Ascending aorta (tissue), 2 donors: ENCODE results near the gene SECTM1. TPM values are rescaled to one million over a fixed set of nuclear protein-coding genes. Genes with fewer than 3 reads are reported as not detected.

ENCODE experiments used
- DNase-seq, 2 donors: peaks; one replicate each; pipeline ENCODE4 v3.0.0-alpha.2; 2019; ENCODE audit warnings: low spot score in 2 of 2
- H3K27ac ChIP-seq, 2 donors: fragments of 200-600 bp; sonication (generic); one replicate each; pipeline ENCODE4 v1.5.1; 2016 to 2017; ENCODE audit warnings: mild to moderate bottlenecking in 1 of 2
- H3K27me3 ChIP-seq: fragments of 200-600 bp; sonication (generic); one replicate; pipeline ENCODE4 v1.5.1; 2017
- H3K36me3 ChIP-seq, 2 donors: fragments of 200-600 bp; sonication (generic); one replicate each; pipeline ENCODE4 v1.5.1; 2016
- H3K4me1 ChIP-seq, 2 donors: fragments of 200-600 bp; sonication (generic); one replicate each; pipeline ENCODE4 v1.5.1; 2016 to 2017; ENCODE audit warnings: mild to moderate bottlenecking in 1 of 2
- H3K4me3 ChIP-seq, 2 donors: fragments of 200-600 bp; sonication (generic); one replicate each; pipeline ENCODE4 v1.5.1; 2016 to 2017; ENCODE audit warnings: mild to moderate bottlenecking in 1 of 2
- H3K9me3 ChIP-seq, 2 donors: fragments of 200-600 bp; sonication (generic); one replicate each; pipeline ENCODE4 v1.5.1; 2016
- CTCF ChIP-seq, 3 experiments: fragments of 200-600 bp in 2 of 3; fragments of 450-650 bp in 1 of 3; sonication (generic) in 2 of 3; IDR thresholded peaks; one replicate each; pipeline ENCODE4 v1.5.1; 2016 to 2019; ENCODE audit warnings: antibody characterized with exemption in 3 of 3, mild to moderate bottlenecking in 1 of 3, moderate library complexity in 1 of 3
- intact Hi-C: fragments of 100-400 bp; cut with DNase I; formaldehyde crosslinking; loops from one replicate; pipeline ENCODE4 v1.15.1; 2023
- total RNA-seq: library from RNA; depleted of rRNA; stranded (reverse); fragments of >200 nt; gene quantifications from one replicate; pipeline ENCODE4 v1.1.0, GENCODE V29; 2016

SECTM1 gene
- total RNA-seq, 1 donor from 2014 or later, result 49.5 TPM

- no peak overlapping the region for H3K27ac ChIP-seq
- no peaks in the 10 kb centered on the region for H3K27me3 ChIP-seq
- H3K36me3 ChIP-seq, result no peaks in the 10 kb centered on the region
- no peak for TF ChIP-seq CTCF (IDR thresholded peaks at IDR 0.05)
- no peak for DNase-seq
- no peaks in the 10 kb centered on the region for H3K4me1 ChIP-seq
- intact Hi-C loops, result no loop called here
- no peaks in the 10 kb centered on the region for H3K9me3 ChIP-seq
- no peak overlapping the region for H3K4me3 ChIP-seq
Measured at GRCh38 chr17:82281502-82282238, 51.9 kb downstream of the SECTM1 start.

- intact Hi-C loops, result no loop called here
- Histone ChIP-seq H3K4me1 (no peaks in the 10 kb centered on the region), H3K9me3 (no peaks in the 10 kb centered on the region), H3K36me3 (no peaks in the 10 kb centered on the region), H3K4me3 (no peak overlapping the region), H3K27ac (no peak overlapping the region), H3K27me3 (no peaks in the 10 kb centered on the region)
- TF ChIP-seq CTCF (IDR thresholded peaks at IDR 0.05), result no peak
- no peak for DNase-seq
Measured at GRCh38 chr17:82281076-82281475, 52.5 kb downstream of the SECTM1 start.

DNA sequence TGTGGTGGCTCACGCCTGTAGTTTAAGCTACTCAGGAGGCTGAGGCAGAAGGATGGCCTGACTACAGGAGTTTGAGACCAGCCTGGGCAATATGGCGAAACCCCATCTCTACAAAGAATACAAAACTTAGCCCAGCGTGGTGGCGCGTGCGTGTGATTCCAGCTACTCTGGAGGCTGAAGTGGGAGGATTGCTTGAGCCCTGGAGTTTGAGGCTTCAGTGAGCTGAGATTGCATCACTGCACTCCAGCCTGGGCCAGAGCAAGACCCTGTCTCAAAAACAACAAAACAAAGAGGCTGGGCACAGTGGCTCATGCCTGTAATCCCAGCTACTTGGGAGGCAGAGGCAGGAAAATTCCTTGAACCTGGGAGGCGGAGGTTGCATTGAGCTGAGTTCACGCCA, 53.0 kb downstream of the SECTM1 start:
- Histone ChIP-seq H3K9me3 (no peaks in the 10 kb centered on the region), H3K4me3 (no peak overlapping the region), H3K36me3 (no peaks in the 10 kb centered on the region), H3K27ac (no peak overlapping the region), H3K27me3 (no peaks in the 10 kb centered on the region), H3K4me1 (no peaks in the 10 kb centered on the region)
- TF ChIP-seq CTCF (IDR thresholded peaks at IDR 0.05), result no peak
- no peak for DNase-seq
- intact Hi-C loops, result no loop called here

GRCh38 chr17:82278786-82279391, 54.7 kb downstream of the SECTM1 start:
- no peaks in the 10 kb centered on the region for H3K27me3 ChIP-seq
- intact Hi-C loops, result no loop called here

DNA sequence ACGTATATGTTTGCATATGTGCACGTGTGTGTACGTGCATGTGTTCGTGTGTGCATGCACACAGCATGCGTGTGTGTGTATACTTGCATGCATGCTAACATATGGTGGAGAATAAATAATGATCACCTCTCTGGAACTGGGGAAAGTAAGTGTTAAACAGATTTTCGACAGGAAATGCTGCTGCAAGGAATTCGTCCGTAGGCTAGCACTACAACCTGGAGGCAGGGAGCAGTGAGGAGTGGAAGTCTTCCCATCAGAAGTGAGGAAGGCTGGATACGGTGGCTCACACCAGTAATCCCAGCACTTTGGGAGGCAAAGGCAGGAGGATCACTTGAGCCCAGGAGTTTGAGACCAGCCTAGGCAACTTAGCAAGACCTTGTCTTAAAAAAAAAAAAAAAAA, 55.3 kb downstream of the SECTM1 start:
- Histone ChIP-seq H3K27me3 (no peaks in the 10 kb centered on the region), H3K36me3 (no peaks in the 10 kb centered on the region), H3K9me3 (no peaks in the 10 kb centered on the region), H3K27ac (no peak overlapping the region), H3K4me1 (peaks cover 4 to 8% of the 10 kb centered on the region in 2 donors), H3K4me3 (no peak overlapping the region)
- TF ChIP-seq CTCF (IDR thresholded peaks at IDR 0.05), result no peak
- intact Hi-C loops, result no loop called here
- DNase-seq, result no peak

More at GRCh38 chr17:82278786-82279391, 54.7 kb downstream of the SECTM1 start:
- H3K36me3 ChIP-seq, result no peaks in the 10 kb centered on the region
- DNase-seq, result no peak
- H3K9me3 ChIP-seq, result no peaks in the 10 kb centered on the region
- H3K4me1 ChIP-seq, result peaks cover 3 to 5% of the 10 kb centered on the region in 2 donors
- no peak overlapping the region for H3K4me3 ChIP-seq
- H3K27ac ChIP-seq, result no peak overlapping the region
- no peak for TF ChIP-seq CTCF (IDR thresholded peaks at IDR 0.05)
